ENCODE data around the gene CATSPERD. TPM values are rescaled to one million over a fixed set of nuclear protein-coding genes. Genes with fewer than 3 reads are reported as not detected.

The CATSPERD gene
- total RNA-seq, 1 donor from 2014 or later: not detected

DNA sequence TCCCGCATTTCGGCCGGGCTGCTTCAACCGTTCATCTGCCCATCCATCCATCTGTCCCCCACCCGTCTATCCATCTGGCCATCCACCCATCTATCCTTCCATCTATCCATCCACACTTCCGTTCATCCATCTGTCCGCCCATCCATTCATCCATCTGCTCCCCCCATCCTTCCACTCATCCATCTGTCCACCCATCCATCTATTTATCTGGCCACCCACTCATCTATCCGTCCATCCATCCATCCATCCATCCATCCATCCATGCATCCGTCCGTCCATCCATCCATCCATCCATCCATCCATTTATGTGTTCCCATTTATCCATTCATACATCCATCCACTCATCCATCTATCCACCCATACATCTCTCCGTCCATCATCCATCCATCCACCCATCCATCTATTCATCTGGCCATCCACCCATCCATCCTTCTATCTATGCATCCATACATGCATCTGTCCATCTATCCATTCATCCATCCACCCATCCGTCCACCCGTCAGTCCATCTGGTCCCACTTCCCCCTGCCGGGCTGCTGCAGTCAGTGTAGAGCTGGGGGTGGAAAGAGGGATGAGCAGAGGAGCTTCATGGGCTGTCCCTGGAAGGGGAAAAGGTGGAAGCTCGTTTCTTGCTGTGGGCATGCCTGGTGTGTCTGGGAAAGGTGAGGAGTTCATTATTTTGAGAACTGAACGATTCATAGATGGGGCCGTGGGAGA lies 38.9 kb upstream of the CATSPERD start:
- H3K36me3 Mint-ChIP-seq (ENCODE audit: low read depth): peaks cover 12% of the 10 kb centered on the region
- ATAC-seq (ENCODE audit: low read depth) (no peak), DNase-seq (no peak)
- no peaks in the 10 kb centered on the region for H3K9me3 Mint-ChIP-seq
- peak overlapping the region; percentile 72 for H3K4me3 Mint-ChIP-seq
- ChIA-PET CTCF (no interaction called here), POLR2A (interaction anchor here (1.4 kb wide), 1 partner anchor 59 kb away, joined by 3 read pairs; the partner anchor contains the start of genes SAFB and SAFB2)
- intact Hi-C loops (cut with micrococcal nuclease): loop anchor here (5.0 kb wide), 1 partner anchor 1919 kb away; the partner anchor contains the start of genes APBA3 and MRPL54
- H3K4me1 Mint-ChIP-seq: peaks cover 31% of the 10 kb centered on the region
- peaks cover 2% of the 10 kb centered on the region for H3K27me3 Mint-ChIP-seq
- TF ChIP-seq, protein P1, sequence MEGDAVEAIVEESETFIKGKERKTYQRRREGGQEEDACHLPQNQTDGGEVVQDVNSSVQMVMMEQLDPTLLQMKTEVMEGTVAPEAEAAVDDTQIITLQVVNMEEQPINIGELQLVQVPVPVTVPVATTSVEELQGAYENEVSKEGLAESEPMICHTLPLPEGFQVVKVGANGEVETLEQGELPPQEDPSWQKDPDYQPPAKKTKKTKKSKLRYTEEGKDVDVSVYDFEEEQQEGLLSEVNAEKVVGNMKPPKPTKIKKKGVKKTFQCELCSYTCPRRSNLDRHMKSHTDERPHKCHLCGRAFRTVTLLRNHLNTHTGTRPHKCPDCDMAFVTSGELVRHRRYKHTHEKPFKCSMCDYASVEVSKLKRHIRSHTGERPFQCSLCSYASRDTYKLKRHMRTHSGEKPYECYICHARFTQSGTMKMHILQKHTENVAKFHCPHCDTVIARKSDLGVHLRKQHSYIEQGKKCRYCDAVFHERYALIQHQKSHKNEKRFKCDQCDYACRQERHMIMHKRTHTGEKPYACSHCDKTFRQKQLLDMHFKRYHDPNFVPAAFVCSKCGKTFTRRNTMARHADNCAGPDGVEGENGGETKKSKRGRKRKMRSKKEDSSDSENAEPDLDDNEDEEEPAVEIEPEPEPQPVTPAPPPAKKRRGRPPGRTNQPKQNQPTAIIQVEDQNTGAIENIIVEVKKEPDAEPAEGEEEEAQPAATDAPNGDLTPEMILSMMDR (IDR thresholded peaks at IDR 0.05): no peak
- peak overlapping the region; percentile 69 for H3K27ac Mint-ChIP-seq

DNA sequence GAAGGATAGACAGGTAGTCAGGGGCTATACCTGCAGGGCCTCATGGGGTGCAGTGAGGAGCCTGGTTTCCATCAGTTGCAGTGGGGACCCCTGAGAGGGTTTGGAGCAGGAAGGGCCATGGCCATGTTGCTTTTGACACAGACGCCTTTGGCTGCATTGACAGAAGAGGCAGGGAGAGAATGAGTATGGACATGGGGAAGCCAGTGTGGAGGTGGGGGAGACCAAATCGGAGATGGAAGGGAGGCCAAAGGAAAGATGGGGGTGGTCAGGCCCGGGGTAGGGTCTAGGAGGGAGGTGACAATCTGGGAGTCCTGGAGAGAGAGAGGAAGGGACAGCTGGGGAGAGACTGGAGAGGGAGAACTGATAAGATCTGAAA lies 38.3 kb upstream of the CATSPERD start:
- Mint-ChIP-seq H3K27ac (peak overlapping the region; percentile 46), H3K36me3 (ENCODE audit: low read depth) (peaks cover 12% of the 10 kb centered on the region), H3K9me3 (no peaks in the 10 kb centered on the region), H3K4me3 (peak overlapping the region; percentile 72), H3K4me1 (peaks cover 32% of the 10 kb centered on the region), H3K27me3 (peaks cover 2% of the 10 kb centered on the region)
- intact Hi-C loops (cut with micrococcal nuclease): loop anchor here (5.0 kb wide), 1 partner anchor 1920 kb away; the partner anchor contains the start of genes APBA3 and MRPL54
- no peak for ATAC-seq (ENCODE audit: low read depth)
- CTCF ChIA-PET: no interaction called here
- DNase-seq: no peak
- TF ChIP-seq, protein P1 (IDR thresholded peaks at IDR 0.05): no peak
- POLR2A ChIA-PET: interaction anchor here (0.7 to 1.4 kb wide), 2 partner anchors 59 to 222 kb away, joined by 3 to 8 read pairs; partner anchors contain the start of genes NDUFA11, SAFB and SAFB2

DNA sequence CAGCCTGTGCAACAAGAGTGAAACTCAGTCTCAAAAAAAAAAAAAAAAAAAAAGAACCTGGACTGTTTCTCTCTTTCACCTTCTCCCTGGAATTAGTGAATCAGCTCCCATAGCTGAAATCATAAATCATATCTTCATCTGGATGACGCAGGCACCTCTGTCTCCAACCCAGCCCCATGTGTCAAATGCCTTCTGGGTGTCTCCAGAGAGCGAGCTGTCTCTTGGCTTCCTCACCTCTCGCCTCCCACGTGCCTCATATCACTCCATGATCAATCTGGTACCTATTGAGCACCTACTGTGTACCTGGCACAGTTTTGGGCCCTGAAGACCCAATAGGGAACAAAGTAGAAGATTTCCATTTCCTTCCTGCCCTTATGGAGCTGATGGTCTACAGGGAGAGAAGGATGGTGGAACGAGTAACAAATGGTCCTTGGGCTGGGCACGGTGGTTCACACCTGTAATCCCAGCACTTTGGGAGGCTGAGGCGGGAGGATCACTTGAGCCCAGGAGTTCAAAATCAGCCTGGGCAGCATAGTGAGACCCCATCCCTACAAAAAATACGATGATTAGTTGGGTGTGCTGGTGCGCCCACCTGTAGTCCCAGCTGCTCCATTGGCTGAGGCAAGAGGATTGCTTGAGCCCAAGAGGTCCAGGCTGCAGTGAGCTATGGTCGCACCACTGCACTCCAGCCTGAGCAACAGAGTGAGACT lies 37.1 kb upstream of the CATSPERD start:
- Mint-ChIP-seq H3K27ac (no peak overlapping the region), H3K9me3 (no peaks in the 10 kb centered on the region), H3K27me3 (peaks cover 2% of the 10 kb centered on the region), H3K4me3 (no peak overlapping the region), H3K36me3 (ENCODE audit: low read depth) (peaks cover 8% of the 10 kb centered on the region), H3K4me1 (peaks cover 35% of the 10 kb centered on the region)
- DNase-seq: no peak
- TF ChIP-seq, protein P1 (IDR thresholded peaks at IDR 0.05): no peak
- intact Hi-C loops (cut with micrococcal nuclease): loop anchor here (5.0 kb wide), 1 partner anchor 1921 kb away; the partner anchor contains the start of genes APBA3 and MRPL54
- ChIA-PET POLR2A (interaction anchor here (0.6 to 1.4 kb wide), 3 partner anchors 58 to 61 kb away, joined by 3 read pairs; partner anchors contain the start of genes SAFB and SAFB2), CTCF (no interaction called here)
- no peak for ATAC-seq (ENCODE audit: low read depth)

DNA sequence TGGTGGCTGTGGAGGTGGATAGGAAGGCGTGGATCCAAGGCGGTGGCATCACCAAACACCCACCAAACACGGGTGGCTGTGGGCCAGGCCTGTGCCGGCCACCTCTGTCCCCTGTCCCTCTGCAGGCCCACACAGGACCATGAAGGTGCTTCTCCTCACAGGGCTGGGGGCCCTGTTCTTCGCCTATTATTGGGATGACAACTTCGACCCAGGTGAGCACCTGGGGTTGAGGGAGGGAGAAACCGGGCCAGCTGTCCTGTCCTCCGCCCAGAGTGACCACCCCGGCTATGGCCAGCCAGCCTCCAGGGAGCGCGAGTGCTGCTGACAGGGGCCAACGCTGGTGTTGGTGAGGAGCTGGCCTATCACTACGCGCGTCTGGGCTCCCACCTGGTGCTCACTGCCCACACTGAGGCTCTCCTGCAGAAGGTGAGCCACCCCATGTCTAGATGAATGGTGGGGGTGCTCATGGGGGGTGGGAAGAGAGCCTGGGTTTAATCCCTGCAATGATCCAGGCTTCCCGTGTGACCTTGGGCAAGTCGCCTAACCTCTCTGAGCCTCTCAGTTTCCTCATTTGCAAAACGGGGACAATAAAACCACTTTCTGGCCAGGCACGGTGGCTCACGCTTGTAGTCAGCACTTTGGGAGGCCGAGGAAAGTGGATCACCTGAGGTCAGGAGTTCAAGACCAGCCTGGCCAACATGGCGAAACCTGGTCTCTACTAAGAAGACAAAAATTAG lies 35.6 kb upstream of the CATSPERD start:
- TF ChIP-seq, protein P1 (IDR thresholded peaks at IDR 0.05): no peak
- Mint-ChIP-seq H3K36me3 (ENCODE audit: low read depth) (peaks cover 6% of the 10 kb centered on the region), H3K4me3 (no peak overlapping the region), H3K27me3 (peaks cover 2% of the 10 kb centered on the region), H3K27ac (no peak overlapping the region), H3K9me3 (no peaks in the 10 kb centered on the region), H3K4me1 (peaks cover 30% of the 10 kb centered on the region)
- ChIA-PET CTCF (no interaction called here), POLR2A (no interaction called here)
- no peak for ATAC-seq (ENCODE audit: low read depth)
- intact Hi-C loops (cut with micrococcal nuclease): loop anchor here (5.0 kb wide), 1 partner anchor 1923 kb away; the partner anchor contains the start of genes APBA3 and MRPL54
- no peak for DNase-seq
